Keratinocyte (primary cell): ENCODE results near the gene ADCK1. TPM values are rescaled to one million over a fixed set of nuclear protein-coding genes. Genes with fewer than 3 reads are reported as not detected.
"Not testable (repeated sequence)": the region's sequence is repeated elsewhere in the genome, so short reads cannot be mapped to it uniquely, and the experiment has no call there.

Experiments
- DNase-seq: peaks from one replicate; pipeline ENCODE4 v3.0.0-alpha.2; 2011; ENCODE audit warnings: low read depth, missing footprints, low spot score
- FAIRE-seq: peaks from 2 replicates; lab custom pipeline; 2011; peaks lifted over from hg19 to GRCh38; lab: Jason Lieb, UNC
- H2AFZ ChIP-seq: 2 replicates; pipeline ENCODE4 v1.6.0; 2012; ENCODE audit warnings: low read length, control low read depth, inconsistent platforms; ENCODE audit not compliant: control insufficient read depth
- H3K27ac ChIP-seq: 2 replicates; pipeline ENCODE4 v1.5.1; 2011; ENCODE audit warnings: low read length; ENCODE audit not compliant: control insufficient read depth, insufficient read depth
- H3K27me3 ChIP-seq: 3 replicates; pipeline ENCODE4 v1.6.0; 2011; ENCODE audit warnings: low read length; ENCODE audit not compliant: control insufficient read depth, insufficient read depth; ENCODE audit errors: extremely low read depth
- H3K36me3 ChIP-seq, 2 experiments: 2 replicates in 1 of 2; 3 replicates in 1 of 2; pipeline ENCODE4 v1.5.1; 2011; ENCODE audit warnings: low read length in 2 of 2, mild to moderate bottlenecking in 1 of 2; ENCODE audit not compliant: control insufficient read depth in 2 of 2, insufficient read depth in 2 of 2; ENCODE audit errors: extremely low read depth in 1 of 2
- H3K4me1 ChIP-seq: 3 replicates; pipeline ENCODE4 v1.5.1; 2011; ENCODE audit warnings: low read length; ENCODE audit not compliant: control insufficient read depth, insufficient read depth; ENCODE audit errors: extremely low read depth
- H3K4me2 ChIP-seq: 3 replicates; pipeline ENCODE4 v1.6.0; 2011; ENCODE audit warnings: low read depth, low read length; ENCODE audit not compliant: control insufficient read depth, insufficient read depth; ENCODE audit errors: extremely low read depth
- H3K4me3 ChIP-seq, 3 experiments: fragments of 200-600 bp in 1 of 3; sonication (generic) in 1 of 3; 2 replicates in 2 of 3; 3 replicates in 1 of 3; pipeline ENCODE4 v1.5.1; 2011 to 2016; ENCODE audit warnings: low read length in 3 of 3, mild to moderate bottlenecking in 3 of 3, control low read depth in 2 of 3, inconsistent platforms in 1 of 3, low read depth in 1 of 3, mixed read lengths in 1 of 3, mixed run types in 1 of 3, moderate library complexity in 1 of 3; ENCODE audit not compliant: control insufficient read depth in 2 of 3, insufficient read depth in 2 of 3; ENCODE audit errors: extremely low read depth in 1 of 3
- H3K79me2 ChIP-seq: 2 replicates; pipeline ENCODE4 v1.6.0; 2012; ENCODE audit warnings: low read length; ENCODE audit not compliant: control insufficient read depth, insufficient read depth
- H3K9ac ChIP-seq: 3 replicates; pipeline ENCODE4 v1.6.0; 2011; ENCODE audit warnings: low read length; ENCODE audit not compliant: control insufficient read depth, insufficient read depth; ENCODE audit errors: extremely low read depth
- H3K9me1 ChIP-seq: 3 replicates; pipeline ENCODE4 v1.6.0; 2011; ENCODE audit warnings: low read length; ENCODE audit not compliant: control insufficient read depth, insufficient read depth; ENCODE audit errors: extremely low read depth
- H3K9me3 ChIP-seq: 2 replicates; pipeline ENCODE4 v1.5.1; 2012; ENCODE audit warnings: low read depth, low read length; ENCODE audit not compliant: control insufficient read depth
- H4K20me1 ChIP-seq: 3 replicates; pipeline ENCODE4 v1.6.0; 2011; ENCODE audit warnings: low read length; ENCODE audit not compliant: control insufficient read depth, insufficient read depth; ENCODE audit errors: extremely low read depth
- CTCF ChIP-seq, 3 experiments: IDR thresholded peaks in 1 of 3; conservative IDR thresholded peaks in 1 of 3; optimal IDR thresholded peaks in 1 of 3; 2 replicates in 2 of 3; 3 replicates in 1 of 3; pipeline versions ENCODE3 to v1.5.1; 2011; ENCODE audit warnings: low read length in 3 of 3, mild to moderate bottlenecking in 3 of 3, moderate library complexity in 2 of 3, control low read depth in 1 of 3, inconsistent platforms in 1 of 3; ENCODE audit not compliant: insufficient read depth in 2 of 3; ENCODE audit errors: extremely low read depth in 1 of 3
- EZH2 ChIP-seq: IDR thresholded peaks from one replicate; pipeline ENCODE4 v1.6.1; 2012; ENCODE audit warnings: inconsistent platforms, mild to moderate bottlenecking, low read length, moderate library complexity
- dilution Hi-C: fragments of 300-500 bp; cut with MboI; formaldehyde crosslinking; loops from one replicate; pipeline ENCODE4 v1.7.0; 2020; ENCODE audit warnings: low sequenced_read_pairs; ENCODE audit not compliant: extremely low pct_ligation_motif_present
- polyA plus RNA-seq, 5 experiments: library from polyadenylated mRNA; depleted of rRNA in 3 of 5; stranded (reverse) in 3 of 5; stranded (forward) in 1 of 5; unstranded in 1 of 5; fragments of >200 nt; gene quantifications; 1 replicate in 1 of 5; 2 replicates in 3 of 5; 3 replicates in 1 of 5; pipeline versions ENCODE4 v1.2.1 to v1.2.3, GENCODE V29; 2011 to 2012; ENCODE audit warnings: missing spikeins in 2 of 5, low read depth in 1 of 5, low replicate concordance in 1 of 5

Gene ADCK1
- polyA plus RNA-seq, 1 donor (not counting 4 experiments of a cell fraction or from before 2014, with no cell fraction given) = 4.9 TPM

GRCh38 chr14:77885367-77885766, 85.5 kb downstream of the ADCK1 start:
- Histone ChIP-seq H3K4me1 (peaks cover 8% of the 10 kb centered on the region), H3K9ac (no peak overlapping the region), H3K27me3 (no peaks in the 10 kb centered on the region), H3K9me3 (no peaks in the 10 kb centered on the region), H3K27ac (no peak overlapping the region), H2AFZ (no peak overlapping the region), H3K9me1 (no peaks in the 10 kb centered on the region), H4K20me1 (no peaks in the 10 kb centered on the region), H3K36me3 (peaks cover 0 to 1% of the 10 kb centered on the region in 2 experiments), H3K4me2 (no peak overlapping the region), H3K4me3 (no peak overlapping the region), H3K79me2 (no peaks in the 10 kb centered on the region)
- FAIRE-seq (no peak), DNase-seq (no peak)
- dilution Hi-C loops = no loop called here
- TF ChIP-seq CTCF (optimal IDR thresholded peaks at IDR 0.05 in 1 of 3, IDR thresholded peaks at IDR 0.05 in 1 of 3, conservative IDR thresholded peaks at IDR 0.05 in 1 of 3; ENCODE audit: extremely low read depth in 1 of 3, insufficient read depth in 2 of 3, low read length in 3 of 3) (no peak), EZH2 (no peak)

DNA sequence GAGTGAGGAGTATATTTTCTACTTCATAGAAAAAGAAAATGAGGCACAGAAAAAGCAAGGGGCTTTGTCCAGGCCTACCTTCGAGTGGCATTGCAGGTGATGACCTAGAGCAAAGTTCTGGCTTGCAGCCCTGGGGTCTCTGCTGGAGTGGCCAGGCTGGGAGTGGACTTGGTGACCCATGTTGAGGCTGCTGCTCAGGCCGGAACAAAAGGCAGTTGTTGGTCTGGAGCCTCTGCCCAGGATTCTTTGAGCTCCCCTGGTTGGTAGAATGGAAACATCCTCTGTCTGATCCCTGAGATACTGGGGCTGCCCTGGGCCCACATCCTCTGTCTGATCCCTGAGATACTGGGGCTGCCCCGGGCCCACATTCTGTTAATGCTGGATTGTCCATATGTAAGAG, 86.1 kb downstream of the ADCK1 start:
- Histone ChIP-seq H3K36me3 (peaks cover 0 to 1% of the 10 kb centered on the region in 2 experiments), H3K27me3 (no peaks in the 10 kb centered on the region), H2AFZ (no peak overlapping the region), H4K20me1 (no peaks in the 10 kb centered on the region), H3K9me1 (no peaks in the 10 kb centered on the region), H3K4me2 (no peak overlapping the region), H3K27ac (no peak overlapping the region), H3K9me3 (peaks cover 4% of the 10 kb centered on the region), H3K9ac (no peak overlapping the region), H3K79me2 (no peaks in the 10 kb centered on the region), H3K4me1 (peaks cover 9% of the 10 kb centered on the region), H3K4me3 (no peak overlapping the region)
- no peak for TF ChIP-seq EZH2
- no peak for TF ChIP-seq CTCF (optimal IDR thresholded peaks at IDR 0.05 in 1 of 3, IDR thresholded peaks at IDR 0.05 in 1 of 3, conservative IDR thresholded peaks at IDR 0.05 in 1 of 3; ENCODE audit: extremely low read depth in 1 of 3, insufficient read depth in 2 of 3, low read length in 3 of 3)
- dilution Hi-C loops = no loop called here
- DNase-seq = no peak
- FAIRE-seq = no peak

DNA sequence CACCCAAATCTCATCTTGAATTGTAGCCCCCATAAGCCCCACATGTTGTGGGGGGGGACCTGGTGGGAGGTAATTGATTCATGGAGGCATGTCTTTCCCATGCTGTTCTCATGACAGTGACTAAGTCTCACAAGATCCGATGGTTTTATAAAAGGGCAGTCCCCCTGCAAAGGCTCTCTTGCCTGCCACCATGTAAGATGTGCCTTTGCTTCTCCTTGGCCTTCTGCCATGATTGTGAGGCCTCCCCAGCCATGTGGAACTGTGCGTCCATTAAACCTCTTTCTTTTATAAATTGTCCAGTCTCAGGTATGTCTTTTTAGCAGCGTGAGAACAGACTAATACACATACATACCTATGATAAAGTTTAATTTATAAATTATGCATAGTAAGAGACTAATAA, 89.0 kb downstream of the ADCK1 start:
- H3K9me1 ChIP-seq, H2AFZ ChIP-seq, H3K9me3 ChIP-seq, H3K4me1 ChIP-seq, dilution Hi-C loops, H3K4me3 ChIP-seq, DNase-seq, H4K20me1 ChIP-seq, H3K79me2 ChIP-seq, H3K27ac ChIP-seq, H3K27me3 ChIP-seq, FAIRE-seq, H3K36me3 ChIP-seq, H3K9ac ChIP-seq, H3K4me2 ChIP-seq: not testable (repeated sequence)
